Activated naive CD8-positive, alpha-beta T cell treated with anti-CD3 and anti-CD28 coated beads, Interleukin-2, amount 50 U/mL, for 24 hours (primary cell): ENCODE results near the gene SLCO2B1.

Experiments
- ATAC-seq: fragments of 150-1000 bp; cut with Tn5 transposase; one replicate; pipeline ENCODE4 v1.10.0; 2021
- DNase-seq: peaks from one replicate; pipeline ENCODE4 v3.0.0; 2021
- H3K27ac Mint-ChIP-seq: one replicate; pipeline ENCODE4 v1.8.0; 2021; ENCODE audit warnings: mild to moderate bottlenecking, mixed read lengths
- H3K27me3 Mint-ChIP-seq: one replicate; pipeline ENCODE4 v1.8.0; 2021; ENCODE audit warnings: mixed read lengths
- H3K36me3 Mint-ChIP-seq: one replicate; pipeline ENCODE4 v1.8.0; 2021; ENCODE audit warnings: low read depth, mixed read lengths
- H3K4me1 Mint-ChIP-seq: one replicate; pipeline ENCODE4 v1.8.0; 2021; ENCODE audit warnings: mixed read lengths
- H3K4me3 Mint-ChIP-seq: one replicate; pipeline ENCODE4 v1.8.0; 2021; ENCODE audit warnings: mild to moderate bottlenecking, moderate library complexity, mixed read lengths
- H3K9me3 Mint-ChIP-seq: one replicate; pipeline ENCODE4 v1.8.0; 2021; ENCODE audit warnings: mixed read lengths

The SLCO2B1 gene

DNA sequence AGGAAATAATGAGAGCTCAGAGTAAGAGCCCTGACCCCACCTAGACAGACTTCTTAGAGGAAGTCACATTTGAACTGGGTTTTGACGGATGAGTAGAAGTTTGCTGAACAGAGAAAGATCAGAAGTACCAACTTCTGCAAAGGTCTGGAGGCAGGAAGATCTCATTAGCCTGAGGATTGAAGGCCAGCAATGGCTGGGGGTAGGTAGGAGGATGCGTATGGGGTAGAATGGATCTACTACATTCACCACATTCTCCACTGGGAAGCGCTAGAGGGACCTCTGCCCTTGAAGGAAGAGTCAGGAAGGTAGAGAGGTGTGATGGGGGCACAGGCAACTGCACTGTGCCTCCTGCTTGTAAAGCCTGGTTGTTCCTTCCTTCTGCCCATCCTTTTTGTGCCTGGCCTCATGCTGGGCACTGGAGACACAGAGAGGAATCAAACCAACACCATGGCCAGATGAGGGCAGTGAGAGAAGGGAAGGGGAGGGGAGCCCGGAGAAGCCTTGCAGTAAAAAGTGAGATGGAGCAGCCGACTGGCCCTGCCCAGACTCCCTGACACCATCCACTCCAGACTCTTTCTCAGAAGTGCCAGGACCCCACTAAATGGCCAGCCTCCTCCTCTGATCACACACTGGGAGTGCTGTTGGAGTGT is 94.6 kb downstream of the SLCO2B1 start:
- Mint-ChIP-seq H3K27me3 (peaks cover 23% of the 10 kb centered on the region), H3K4me1 (peaks cover 4% of the 10 kb centered on the region), H3K27ac (no peak overlapping the region), H3K9me3 (no peaks in the 10 kb centered on the region), H3K36me3 (no peaks in the 10 kb centered on the region), H3K4me3 (no peak overlapping the region)
- ATAC-seq (no peak), DNase-seq (no peak)

DNA sequence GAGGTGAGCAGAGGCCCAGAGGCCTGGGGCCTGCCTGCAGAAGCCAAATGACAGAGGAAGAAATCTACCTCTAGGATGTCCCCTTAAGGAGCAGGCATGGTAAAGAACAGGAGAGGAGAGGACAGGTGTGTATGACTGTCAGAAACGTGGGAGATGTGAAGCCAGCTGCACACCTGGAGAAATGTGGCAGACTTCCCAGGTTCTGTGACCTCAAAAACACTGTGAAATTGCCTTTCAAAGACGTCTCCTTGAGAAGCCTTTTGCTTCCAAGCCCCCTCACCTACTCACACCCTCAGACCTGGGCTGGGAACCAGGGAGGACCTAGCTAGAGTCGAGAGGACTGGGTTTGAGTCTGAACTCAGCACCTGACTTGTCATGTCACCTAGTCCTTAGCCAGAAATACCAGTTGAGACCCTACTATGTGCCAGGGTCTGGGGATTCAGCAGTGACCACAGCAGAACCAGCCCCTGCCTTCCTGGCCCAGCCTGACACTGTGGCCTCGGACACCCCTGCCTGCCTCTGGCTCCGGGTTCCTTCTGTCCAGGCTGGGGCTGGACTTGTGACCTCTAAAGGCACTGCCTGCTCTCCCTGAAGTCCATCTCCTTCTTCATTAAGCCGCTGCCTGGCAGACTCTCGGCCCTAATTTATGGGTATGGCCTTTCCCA is 95.2 kb downstream of the SLCO2B1 start:
- H3K4me1 Mint-ChIP-seq = peaks cover 4% of the 10 kb centered on the region
- DNase-seq (no peak), ATAC-seq (no peak)
- peaks cover 23% of the 10 kb centered on the region for H3K27me3 Mint-ChIP-seq
- H3K9me3 Mint-ChIP-seq = no peaks in the 10 kb centered on the region
- H3K4me3 Mint-ChIP-seq = no peak overlapping the region
- no peaks in the 10 kb centered on the region for H3K36me3 Mint-ChIP-seq
- no peak overlapping the region for H3K27ac Mint-ChIP-seq

DNA sequence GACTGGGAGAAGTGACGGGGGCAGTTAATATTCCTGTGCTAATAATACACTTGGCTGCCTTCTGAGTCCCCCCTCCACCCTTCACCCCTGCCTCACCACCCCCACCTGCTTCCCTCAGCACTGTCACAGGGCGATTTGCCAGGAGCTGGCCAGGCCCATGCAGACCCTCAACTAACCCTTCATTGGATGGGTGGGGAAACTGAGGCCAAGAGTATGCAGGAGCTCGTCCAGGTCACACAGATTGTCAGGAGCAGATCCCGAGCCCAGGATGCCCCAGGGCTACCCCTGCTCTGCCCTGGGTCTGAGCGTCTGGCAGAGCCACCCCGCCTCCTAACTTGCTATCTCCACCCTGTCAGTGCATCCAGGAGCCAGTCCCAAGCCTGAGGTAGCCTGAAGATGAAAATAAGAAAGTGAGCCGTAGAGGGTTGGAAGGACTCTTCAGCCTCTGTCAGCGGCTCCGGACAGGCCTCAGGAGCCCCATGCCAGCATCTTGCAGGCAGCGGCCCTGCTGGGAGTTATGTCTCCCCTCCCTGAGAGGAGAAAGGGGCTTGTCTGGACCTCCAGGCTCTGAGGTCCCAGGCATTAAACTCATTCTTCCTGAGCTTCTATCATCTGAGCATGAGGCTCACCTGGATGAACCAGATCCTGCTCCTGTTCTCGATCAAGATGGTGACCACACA is 95.9 kb downstream of the SLCO2B1 start:
- Mint-ChIP-seq H3K4me3 (no peak overlapping the region), H3K27ac (no peak overlapping the region), H3K4me1 (peaks cover 4% of the 10 kb centered on the region), H3K27me3 (peaks cover 23% of the 10 kb centered on the region), H3K36me3 (no peaks in the 10 kb centered on the region), H3K9me3 (no peaks in the 10 kb centered on the region)
- DNase-seq (no peak), ATAC-seq (no peak)

DNA sequence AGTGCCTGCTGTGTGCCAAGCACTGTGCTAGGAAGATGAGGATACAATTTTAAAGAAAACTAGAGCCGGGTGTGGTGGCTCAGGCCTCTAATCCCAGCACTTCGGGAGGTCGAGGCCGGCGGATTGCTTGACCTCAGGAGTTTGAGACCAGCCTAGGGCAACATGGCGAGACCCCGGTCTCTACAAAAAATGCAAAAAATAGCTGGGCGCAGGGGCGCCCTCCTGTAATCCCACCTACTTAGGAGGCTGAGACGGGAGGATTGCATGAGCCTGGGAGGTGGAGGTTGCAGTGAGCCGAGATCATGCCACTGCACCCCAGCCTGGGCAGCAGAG is 98.0 kb downstream of the SLCO2B1 start:
- ATAC-seq = no peak
- Mint-ChIP-seq H3K4me1 (no peaks in the 10 kb centered on the region), H3K27ac (peak overlapping the region; percentile 22), H3K27me3 (peaks cover 5% of the 10 kb centered on the region), H3K9me3 (no peaks in the 10 kb centered on the region), H3K36me3 (no peaks in the 10 kb centered on the region), H3K4me3 (no peak overlapping the region)
- DNase-seq = no peak

DNA sequence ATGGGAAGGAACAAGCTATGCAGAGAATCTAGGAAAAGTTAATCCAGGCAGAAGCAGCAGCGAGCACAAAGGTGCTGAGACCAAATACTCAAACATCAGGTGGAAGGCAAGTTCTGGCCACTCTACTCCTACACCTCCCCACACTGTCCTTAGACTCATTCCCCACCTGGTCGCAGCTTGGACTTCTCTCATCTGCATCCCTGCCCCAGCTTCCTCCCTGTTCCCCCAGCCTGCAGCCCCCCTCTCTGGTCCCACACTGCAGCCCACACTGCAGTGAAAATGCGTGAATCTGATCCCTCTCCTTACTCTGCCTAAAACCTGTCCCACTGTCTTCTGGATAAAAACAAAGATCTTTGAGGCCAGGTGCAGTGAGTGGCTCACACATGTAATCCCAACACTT is 98.8 kb downstream of the SLCO2B1 start:
- ATAC-seq (no peak), DNase-seq (no peak)
- Mint-ChIP-seq H3K9me3 (no peaks in the 10 kb centered on the region), H3K4me3 (no peak overlapping the region), H3K27ac (no peak overlapping the region), H3K27me3 (peaks cover 2% of the 10 kb centered on the region), H3K4me1 (no peaks in the 10 kb centered on the region), H3K36me3 (no peaks in the 10 kb centered on the region)

DNA sequence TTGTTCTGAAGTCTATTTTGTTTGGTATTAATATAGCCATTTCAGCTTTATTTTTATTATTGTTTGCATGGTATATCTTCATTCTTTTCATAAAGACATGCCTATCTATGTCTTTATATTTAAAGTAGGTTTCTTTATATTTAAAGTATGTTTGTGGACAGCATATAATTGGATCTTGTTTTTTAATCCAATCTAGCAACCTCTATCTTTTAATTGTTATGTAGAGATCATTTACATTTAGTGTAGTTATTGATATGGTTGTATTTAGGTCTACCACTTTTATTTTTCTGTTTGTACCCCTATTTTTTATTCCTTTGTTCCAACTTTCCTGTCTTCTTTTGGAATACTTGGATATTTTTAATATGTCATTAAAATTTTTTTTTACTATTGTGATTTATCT is 103.4 kb downstream of the SLCO2B1 start:
- Mint-ChIP-seq H3K9me3 (no peaks in the 10 kb centered on the region), H3K27ac (no peak overlapping the region), H3K27me3 (no peaks in the 10 kb centered on the region), H3K36me3 (no peaks in the 10 kb centered on the region), H3K4me1 (no peaks in the 10 kb centered on the region), H3K4me3 (no peak overlapping the region)
- DNase-seq (no peak), ATAC-seq (no peak)
